NT2/D1 (cell line): ENCODE measurements around the gene TMEM184A.

Experiments used
- YY1 ChIP-seq: IDR thresholded peaks from 2 replicates; pipeline ENCODE4 v1.6.1; 2011; ENCODE audit not compliant: insufficient read length, insufficient read depth
- ZNF274 ChIP-seq: IDR thresholded peaks from 2 replicates; pipeline ENCODE4 v1.6.1; 2011; ENCODE audit warnings: mild to moderate bottlenecking, low read depth, low read length

DNA sequence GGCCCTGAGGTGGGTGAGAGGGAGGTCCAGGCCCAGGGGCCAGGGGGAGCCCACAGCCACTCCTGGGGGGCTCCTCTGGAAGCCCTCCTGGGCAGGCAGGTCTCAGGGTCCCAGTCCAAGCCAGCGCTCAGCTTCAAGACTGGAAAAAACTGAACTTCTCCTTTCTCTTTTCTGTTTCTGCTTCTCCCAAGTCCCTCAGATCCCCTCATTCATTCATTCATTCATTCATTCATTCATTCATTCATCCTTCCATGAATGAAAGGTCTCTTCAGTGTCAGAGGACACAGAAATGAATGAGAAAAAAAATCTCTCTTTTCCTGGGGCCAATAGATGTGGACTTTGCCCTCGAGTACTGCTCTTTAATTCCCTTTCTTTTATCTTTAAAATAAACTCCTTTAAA, 48.4 kb upstream of the TMEM184A start:
- no peak for TF ChIP-seq ZNF274
- no peak for TF ChIP-seq YY1
